ENCODE results near the gene PRRC2B. TPM values are rescaled to one million over a fixed set of nuclear protein-coding genes. Genes with fewer than 3 reads are reported as not detected.

PRRC2B gene
- total RNA-seq, 1 donor = 70.9 TPM

DNA sequence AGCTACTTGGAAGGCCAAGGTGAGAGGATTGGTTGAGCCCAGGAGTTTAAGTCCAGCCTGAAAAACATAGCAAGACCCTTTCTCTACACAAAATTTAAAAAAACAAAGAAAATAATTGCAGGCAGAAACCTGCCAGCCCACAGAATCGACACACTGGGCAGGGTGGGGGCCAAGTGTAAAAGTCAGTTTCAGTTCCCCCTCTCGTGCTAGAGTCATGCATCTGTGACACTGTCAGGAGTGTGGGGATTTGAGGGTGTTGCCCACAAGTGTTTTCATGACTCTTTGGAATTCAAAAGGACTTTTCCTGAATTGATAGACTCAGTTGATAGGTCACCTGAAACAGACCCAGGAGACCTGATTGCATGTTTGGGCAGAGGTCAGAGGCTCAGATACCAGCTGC, 47.6 kb downstream of the PRRC2B start:
- H3K4me1 ChIP-seq (ENCODE audit: insufficient read depth, low read length) = peaks cover under 1% of the 10 kb centered on the region
- no peak overlapping the region for H3K4me3 ChIP-seq (ENCODE audit: insufficient read depth, low read length)
- H3K36me3 ChIP-seq (ENCODE audit: insufficient read depth, low read length) = peaks cover 88% of the 10 kb centered on the region
- no peaks in the 10 kb centered on the region for H3K27me3 ChIP-seq (ENCODE audit: insufficient read depth, low read length)
- H4K20me1 ChIP-seq (ENCODE audit: insufficient read depth, low read length) = peaks cover 17% of the 10 kb centered on the region
- H3K79me2 ChIP-seq (ENCODE audit: insufficient read depth, low read length) = peaks cover 86% of the 10 kb centered on the region
- peak; percentile 46 for DNase-seq (ENCODE audit: insufficient read length, low spot score, missing footprints)
- no peak overlapping the region for H2AFZ ChIP-seq (ENCODE audit: low read length)
- no peak overlapping the region for H3K4me2 ChIP-seq (ENCODE audit: insufficient read depth, low read length)
- H3K9me3 ChIP-seq (ENCODE audit: low read depth, low read length) = no peaks in the 10 kb centered on the region
- TF ChIP-seq, protein P1, sequence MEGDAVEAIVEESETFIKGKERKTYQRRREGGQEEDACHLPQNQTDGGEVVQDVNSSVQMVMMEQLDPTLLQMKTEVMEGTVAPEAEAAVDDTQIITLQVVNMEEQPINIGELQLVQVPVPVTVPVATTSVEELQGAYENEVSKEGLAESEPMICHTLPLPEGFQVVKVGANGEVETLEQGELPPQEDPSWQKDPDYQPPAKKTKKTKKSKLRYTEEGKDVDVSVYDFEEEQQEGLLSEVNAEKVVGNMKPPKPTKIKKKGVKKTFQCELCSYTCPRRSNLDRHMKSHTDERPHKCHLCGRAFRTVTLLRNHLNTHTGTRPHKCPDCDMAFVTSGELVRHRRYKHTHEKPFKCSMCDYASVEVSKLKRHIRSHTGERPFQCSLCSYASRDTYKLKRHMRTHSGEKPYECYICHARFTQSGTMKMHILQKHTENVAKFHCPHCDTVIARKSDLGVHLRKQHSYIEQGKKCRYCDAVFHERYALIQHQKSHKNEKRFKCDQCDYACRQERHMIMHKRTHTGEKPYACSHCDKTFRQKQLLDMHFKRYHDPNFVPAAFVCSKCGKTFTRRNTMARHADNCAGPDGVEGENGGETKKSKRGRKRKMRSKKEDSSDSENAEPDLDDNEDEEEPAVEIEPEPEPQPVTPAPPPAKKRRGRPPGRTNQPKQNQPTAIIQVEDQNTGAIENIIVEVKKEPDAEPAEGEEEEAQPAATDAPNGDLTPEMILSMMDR (IDR thresholded peaks at IDR 0.05; ENCODE audit: extremely low read depth, low read depth, low read length) = no peak
- H3K27ac ChIP-seq (ENCODE audit: low read depth, low read length) = no peak overlapping the region

DNA sequence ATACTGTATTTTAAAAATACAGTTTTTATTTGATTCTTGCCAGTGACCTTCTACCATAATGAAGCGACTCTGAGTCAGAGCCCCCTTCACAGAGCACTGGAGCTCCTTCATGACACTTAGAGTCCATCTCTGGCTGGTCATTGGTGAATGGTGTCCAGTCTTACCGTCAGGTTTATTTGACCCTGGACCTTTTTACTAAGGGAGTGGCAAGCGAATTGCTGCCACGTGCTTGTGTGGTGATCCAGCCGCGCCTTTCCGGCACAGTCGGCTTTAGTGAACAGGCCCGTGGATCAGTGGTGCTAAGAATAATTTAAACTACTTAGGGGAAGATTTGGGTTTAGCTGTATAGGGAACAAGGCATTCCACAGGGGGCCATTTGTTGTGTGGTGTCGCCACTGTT, 48.5 kb downstream of the PRRC2B start:
- H3K27ac ChIP-seq (ENCODE audit: low read depth, low read length) = no peak overlapping the region
- H3K4me3 ChIP-seq (ENCODE audit: insufficient read depth, low read length) = no peak overlapping the region
- no peak overlapping the region for H2AFZ ChIP-seq (ENCODE audit: low read length)
- peaks cover 86% of the 10 kb centered on the region for H3K79me2 ChIP-seq (ENCODE audit: insufficient read depth, low read length)
- H4K20me1 ChIP-seq (ENCODE audit: insufficient read depth, low read length) = peaks cover 19% of the 10 kb centered on the region
- TF ChIP-seq, protein P1 (IDR thresholded peaks at IDR 0.05; ENCODE audit: extremely low read depth, low read depth, low read length) = no peak
- no peak for DNase-seq (ENCODE audit: insufficient read length, low spot score, missing footprints)
- H3K9me3 ChIP-seq (ENCODE audit: low read depth, low read length) = no peaks in the 10 kb centered on the region
- H3K27me3 ChIP-seq (ENCODE audit: insufficient read depth, low read length) = no peaks in the 10 kb centered on the region
- peaks cover 88% of the 10 kb centered on the region for H3K36me3 ChIP-seq (ENCODE audit: insufficient read depth, low read length)
- H3K4me2 ChIP-seq (ENCODE audit: insufficient read depth, low read length) = no peak overlapping the region
- H3K4me1 ChIP-seq (ENCODE audit: insufficient read depth, low read length) = no peaks in the 10 kb centered on the region

DNA sequence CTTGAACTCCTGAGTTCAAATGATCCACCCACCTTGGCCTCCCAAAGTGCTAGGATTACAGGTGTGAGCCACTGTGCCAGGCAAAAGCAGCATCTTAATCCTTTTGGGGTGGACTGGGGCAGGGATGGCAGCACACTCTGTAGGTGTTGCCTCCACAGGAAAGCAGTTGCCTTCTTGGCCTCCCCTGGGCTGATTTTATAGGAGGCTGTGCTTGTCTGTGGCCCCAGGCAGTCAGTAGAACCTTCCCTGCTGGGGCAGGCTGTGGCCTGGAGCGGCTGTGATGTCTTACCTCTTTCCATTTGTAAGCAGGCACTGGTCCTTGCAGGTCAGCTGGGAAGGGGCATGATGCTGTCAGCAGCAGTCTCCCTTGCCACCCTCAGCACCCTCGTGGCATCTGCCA, 49.8 kb downstream of the PRRC2B start:
- Histone ChIP-seq H3K4me2 (ENCODE audit: insufficient read depth, low read length) (no peak overlapping the region), H3K4me3 (ENCODE audit: insufficient read depth, low read length) (no peak overlapping the region), H3K4me1 (ENCODE audit: insufficient read depth, low read length) (no peaks in the 10 kb centered on the region), H3K9me3 (ENCODE audit: low read depth, low read length) (no peaks in the 10 kb centered on the region), H4K20me1 (ENCODE audit: insufficient read depth, low read length) (peaks cover 19% of the 10 kb centered on the region), H3K27me3 (ENCODE audit: insufficient read depth, low read length) (no peaks in the 10 kb centered on the region), H2AFZ (ENCODE audit: low read length) (no peak overlapping the region), H3K36me3 (ENCODE audit: insufficient read depth, low read length) (peaks cover 86% of the 10 kb centered on the region), H3K79me2 (ENCODE audit: insufficient read depth, low read length) (peaks cover 77% of the 10 kb centered on the region), H3K27ac (ENCODE audit: low read depth, low read length) (no peak overlapping the region)
- TF ChIP-seq, protein P1 (IDR thresholded peaks at IDR 0.05; ENCODE audit: extremely low read depth, low read depth, low read length) = no peak
- DNase-seq (ENCODE audit: insufficient read length, low spot score, missing footprints) = no peak

DNA sequence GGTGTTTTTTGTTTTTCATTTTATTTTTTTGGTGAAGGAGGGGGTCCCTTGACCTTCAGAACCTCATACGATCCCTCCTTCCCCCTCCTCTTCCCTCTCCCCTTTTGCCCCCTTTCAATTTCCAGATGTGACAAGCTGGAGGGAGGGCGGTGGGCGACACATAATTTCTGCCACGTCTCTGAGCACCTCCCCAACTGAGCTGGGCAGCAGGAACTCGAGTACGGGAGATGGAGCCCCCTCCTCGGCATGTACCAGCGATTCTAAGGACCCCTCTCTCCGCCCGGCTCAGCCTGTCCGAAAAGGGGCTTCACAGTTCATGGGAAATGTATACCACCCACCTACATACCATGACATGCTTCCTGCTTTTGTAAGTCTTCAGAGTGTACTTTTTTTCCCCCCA, 52.4 kb downstream of the PRRC2B start:
- Histone ChIP-seq H3K4me3 (ENCODE audit: insufficient read depth, low read length) (no peak overlapping the region), H4K20me1 (ENCODE audit: insufficient read depth, low read length) (peaks cover 16% of the 10 kb centered on the region), H3K4me2 (ENCODE audit: insufficient read depth, low read length) (no peak overlapping the region), H2AFZ (ENCODE audit: low read length) (no peak overlapping the region), H3K4me1 (ENCODE audit: insufficient read depth, low read length) (no peaks in the 10 kb centered on the region), H3K27me3 (ENCODE audit: insufficient read depth, low read length) (no peaks in the 10 kb centered on the region), H3K36me3 (ENCODE audit: insufficient read depth, low read length) (peaks cover 84% of the 10 kb centered on the region), H3K27ac (ENCODE audit: low read depth, low read length) (no peak overlapping the region), H3K9me3 (ENCODE audit: low read depth, low read length) (no peaks in the 10 kb centered on the region), H3K79me2 (ENCODE audit: insufficient read depth, low read length) (peaks cover 76% of the 10 kb centered on the region)
- no peak for DNase-seq (ENCODE audit: insufficient read length, low spot score, missing footprints)
- TF ChIP-seq, protein P1 (IDR thresholded peaks at IDR 0.05; ENCODE audit: extremely low read depth, low read depth, low read length) = no peak

All from osteoblast (primary cell).